DND-41 (cell line): Measurements from ENCODE around the gene PCDH10.

ENCODE experiments used
- ATAC-seq: fragments of 200-7000 bp; cut with Tn5 transposase; 3 replicates; pipeline ENCODE4 v1.9.1; 2021; ENCODE audit warnings: low read depth; ENCODE audit not compliant: insufficient read depth
- DNase-seq: peaks from one replicate; pipeline ENCODE4 v3.0.0-alpha.2; 2020
- H2AFZ ChIP-seq: 2 replicates; pipeline ENCODE4 v1.6.0; 2012; ENCODE audit warnings: low read depth, low read length
- H3K27ac ChIP-seq: 2 replicates; pipeline ENCODE4 v1.5.1; 2012; ENCODE audit warnings: low read length, inconsistent platforms
- H3K27me3 ChIP-seq: fragments of 200-600 bp; sonication (generic); 2 replicates; pipeline ENCODE4 v1.6.0; 2012; ENCODE audit warnings: low read length, mild to moderate bottlenecking, inconsistent platforms; ENCODE audit not compliant: insufficient read depth, poor library complexity
- H3K36me3 ChIP-seq: 2 replicates; pipeline ENCODE4 v1.5.1; 2012; ENCODE audit warnings: low read length, inconsistent platforms; ENCODE audit not compliant: insufficient read depth
- H3K4me1 ChIP-seq: 2 replicates; pipeline ENCODE4 v1.5.1; 2012; ENCODE audit warnings: mild to moderate bottlenecking, low read length; ENCODE audit not compliant: insufficient read depth
- H3K4me2 ChIP-seq: 2 replicates; pipeline ENCODE4 v1.6.0; 2012; ENCODE audit warnings: mild to moderate bottlenecking, moderate library complexity, low read length, inconsistent platforms; ENCODE audit not compliant: insufficient read depth
- H3K4me3 ChIP-seq, 2 experiments: fragments of 200-600 bp in 1 of 2; shearing (Covaris generic) in 1 of 2; 2 replicates each; pipeline ENCODE4 v1.5.1; 2012 to 2016; ENCODE audit warnings: inconsistent platforms in 2 of 2, low read length in 2 of 2, mild to moderate bottlenecking in 2 of 2, low read depth in 1 of 2, moderate library complexity in 1 of 2
- H3K79me2 ChIP-seq: 2 replicates; pipeline ENCODE4 v1.6.0; 2012; ENCODE audit warnings: low read length, inconsistent platforms; ENCODE audit not compliant: insufficient read depth
- H3K9ac ChIP-seq: 2 replicates; pipeline ENCODE4 v1.6.0; 2012; ENCODE audit warnings: low read depth, mild to moderate bottlenecking, inconsistent platforms, low read length, moderate library complexity
- H3K9me3 ChIP-seq: 2 replicates; pipeline ENCODE4 v1.5.1; 2012; ENCODE audit warnings: low read length, moderate library complexity, mild to moderate bottlenecking, inconsistent platforms; ENCODE audit not compliant: insufficient read depth, severe bottlenecking
- H4K20me1 ChIP-seq: 2 replicates; pipeline ENCODE4 v1.6.0; 2012; ENCODE audit warnings: low read length; ENCODE audit not compliant: insufficient read depth
- CTCF ChIP-seq: IDR thresholded peaks from 2 replicates; pipeline ENCODE4 v1.5.1; 2012; ENCODE audit warnings: borderline replicate concordance, low read length, moderate library complexity, mild to moderate bottlenecking; ENCODE audit not compliant: poor library complexity, severe bottlenecking; ENCODE audit errors: extremely low read depth
- EZH2 ChIP-seq: IDR thresholded peaks from 3 replicates; pipeline ENCODE4 v1.6.1; 2012; ENCODE audit warnings: borderline replicate concordance, low read depth, mild to moderate bottlenecking, moderate library complexity, low read length, inconsistent platforms; ENCODE audit not compliant: severe bottlenecking

The PCDH10 gene, protein sequence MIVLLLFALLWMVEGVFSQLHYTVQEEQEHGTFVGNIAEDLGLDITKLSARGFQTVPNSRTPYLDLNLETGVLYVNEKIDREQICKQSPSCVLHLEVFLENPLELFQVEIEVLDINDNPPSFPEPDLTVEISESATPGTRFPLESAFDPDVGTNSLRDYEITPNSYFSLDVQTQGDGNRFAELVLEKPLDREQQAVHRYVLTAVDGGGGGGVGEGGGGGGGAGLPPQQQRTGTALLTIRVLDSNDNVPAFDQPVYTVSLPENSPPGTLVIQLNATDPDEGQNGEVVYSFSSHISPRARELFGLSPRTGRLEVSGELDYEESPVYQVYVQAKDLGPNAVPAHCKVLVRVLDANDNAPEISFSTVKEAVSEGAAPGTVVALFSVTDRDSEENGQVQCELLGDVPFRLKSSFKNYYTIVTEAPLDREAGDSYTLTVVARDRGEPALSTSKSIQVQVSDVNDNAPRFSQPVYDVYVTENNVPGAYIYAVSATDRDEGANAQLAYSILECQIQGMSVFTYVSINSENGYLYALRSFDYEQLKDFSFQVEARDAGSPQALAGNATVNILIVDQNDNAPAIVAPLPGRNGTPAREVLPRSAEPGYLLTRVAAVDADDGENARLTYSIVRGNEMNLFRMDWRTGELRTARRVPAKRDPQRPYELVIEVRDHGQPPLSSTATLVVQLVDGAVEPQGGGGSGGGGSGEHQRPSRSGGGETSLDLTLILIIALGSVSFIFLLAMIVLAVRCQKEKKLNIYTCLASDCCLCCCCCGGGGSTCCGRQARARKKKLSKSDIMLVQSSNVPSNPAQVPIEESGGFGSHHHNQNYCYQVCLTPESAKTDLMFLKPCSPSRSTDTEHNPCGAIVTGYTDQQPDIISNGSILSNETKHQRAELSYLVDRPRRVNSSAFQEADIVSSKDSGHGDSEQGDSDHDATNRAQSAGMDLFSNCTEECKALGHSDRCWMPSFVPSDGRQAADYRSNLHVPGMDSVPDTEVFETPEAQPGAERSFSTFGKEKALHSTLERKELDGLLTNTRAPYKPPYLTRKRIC

DNA sequence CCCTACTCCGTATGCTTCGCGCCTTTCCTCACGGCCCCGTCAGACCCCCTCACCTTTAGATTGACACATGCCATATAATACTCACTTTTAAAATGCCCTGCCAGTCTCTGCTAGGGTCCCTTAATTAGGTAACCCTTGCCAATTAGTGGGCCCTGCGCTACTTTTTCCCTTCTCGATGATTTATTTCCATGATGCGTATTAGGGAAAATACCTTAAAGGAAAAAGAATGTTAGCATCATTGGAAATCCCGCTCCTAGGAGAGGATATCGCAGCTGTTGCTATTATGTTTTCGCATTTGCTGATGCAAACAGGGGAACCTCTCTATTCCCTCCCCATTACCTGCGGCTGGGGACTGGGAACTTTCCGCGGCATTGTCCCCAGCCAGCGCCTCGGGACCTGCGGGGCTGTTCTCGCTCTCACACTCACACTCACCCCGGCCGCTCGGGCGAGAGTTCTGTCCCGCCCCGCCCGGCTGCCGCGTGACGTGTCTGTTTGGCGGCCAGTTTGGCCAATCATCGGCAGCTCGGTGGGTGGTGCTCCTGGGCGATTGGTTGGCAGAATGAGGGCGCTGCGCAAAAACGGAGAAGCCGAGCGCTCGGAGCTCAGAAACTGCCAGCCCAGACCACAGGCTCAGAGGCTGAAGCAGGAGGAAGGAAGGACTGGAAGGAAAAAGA is at the start of gene PCDH10:
TSS of gene PCDH10 (plus strand) at position 605 of the 674 bp plus-strand sequence. CDS start 847 bp downstream, outside the sequence.
- Histone ChIP-seq H3K9ac (no peak within 1 kb of the TSS), H3K4me2 (no peak within 1 kb of the TSS), H4K20me1 (no peaks in the 10 kb centered on the region), H3K27ac (0 out of 2 replicates have a peak within 1 kb of the TSS, but pooled peaks have one; percentile 17), H3K27me3 (no peaks in the 10 kb centered on the region), H3K9me3 (peaks cover 56% of the 10 kb centered on the region), H3K36me3 (peaks cover 12% of the 10 kb centered on the region; the same call in 1 of the 2 replicates), H3K79me2 (no peaks in the 10 kb centered on the region), H3K4me1 (peaks cover 22% of the 10 kb centered on the region), H3K4me3 (no peak within 1 kb of the TSS), H2AFZ (no peak within 1 kb of the TSS)
- DNase-seq (peak; percentile 32), ATAC-seq (no peak)
- TF ChIP-seq CTCF (no peak), EZH2 (no peak)

- no peak for TF ChIP-seq EZH2
- TF ChIP-seq CTCF, result no peak
These were observed 47.1 kb upstream of the PCDH10 start for GRCh38 chr4:133102043-133102442.

DNA sequence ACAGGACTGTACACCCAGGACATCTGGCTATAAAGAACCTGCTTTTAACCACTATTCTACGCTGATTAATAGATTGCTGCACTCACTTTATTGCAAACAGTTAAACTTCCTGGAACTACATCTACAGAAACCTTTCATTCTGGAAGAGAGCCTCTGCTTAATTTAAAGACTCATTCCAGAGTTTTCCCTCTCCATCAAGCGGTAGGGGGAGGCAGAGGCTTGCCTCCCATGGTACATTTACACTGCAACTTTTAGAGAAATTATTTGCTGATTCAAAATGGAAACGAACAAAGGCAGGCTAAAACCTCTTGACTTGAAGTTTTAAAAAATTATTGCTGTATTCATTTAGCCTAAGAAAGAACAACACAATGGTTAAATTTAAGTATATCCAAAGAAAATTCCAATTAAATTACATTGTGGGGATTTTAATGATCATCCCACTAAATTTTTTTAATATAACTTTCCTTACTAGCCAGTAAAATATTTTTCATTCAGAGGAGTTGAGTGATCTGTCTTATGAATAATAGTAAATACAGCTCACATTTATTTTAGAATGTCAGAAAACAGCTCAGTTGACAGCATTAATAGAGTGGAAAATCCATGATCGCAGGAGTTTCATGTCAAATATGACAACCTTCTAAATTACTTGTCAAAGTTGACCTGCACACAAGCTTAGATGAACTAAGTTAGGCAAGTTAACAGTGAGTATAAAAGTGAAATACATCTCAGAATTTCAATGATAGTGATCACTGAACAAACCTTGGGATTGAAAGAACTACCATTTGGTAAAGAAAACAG is 46.3 kb upstream of the PCDH10 start:
- TF ChIP-seq EZH2 (no peak), CTCF (no peak)
- Histone ChIP-seq H3K27me3 (no peaks in the 10 kb centered on the region), H3K36me3 (no peaks in the 10 kb centered on the region), H4K20me1 (no peaks in the 10 kb centered on the region), H3K4me2 (no peak overlapping the region), H3K4me3 (no peak overlapping the region), H3K9ac (no peak overlapping the region), H3K4me1 (no peaks in the 10 kb centered on the region), H3K27ac (no peak overlapping the region), H3K9me3 (peaks cover 4% of the 10 kb centered on the region), H2AFZ (peak overlapping the region; percentile 65), H3K79me2 (no peaks in the 10 kb centered on the region)
- DNase-seq, result no peak
- ATAC-seq, result no peak

More at GRCh38 chr4:133102043-133102442, 47.1 kb upstream of the PCDH10 start:
- Histone ChIP-seq H3K4me1 (no peaks in the 10 kb centered on the region), H3K27me3 (no peaks in the 10 kb centered on the region), H3K9ac (no peak overlapping the region), H3K79me2 (no peaks in the 10 kb centered on the region), H3K27ac (no peak overlapping the region), H3K4me2 (no peak overlapping the region), H3K9me3 (peaks cover 4% of the 10 kb centered on the region), H3K36me3 (no peaks in the 10 kb centered on the region), H2AFZ (no peak overlapping the region), H4K20me1 (no peaks in the 10 kb centered on the region), H3K4me3 (no peak overlapping the region)
- ATAC-seq (no peak), DNase-seq (no peak)
